HEK293 (cell line): ENCODE results near the gene RASL10A.
A peak's percentile ranks its signal among the peaks of the same experiment; 100 is the strongest.

ENCODE experiments used
- CTCF ChIA-PET: fragments of 350-600 bp; formaldehyde crosslinking; extraction: SDS; loops from one replicate; lab custom pipeline; 2021; ENCODE audit warnings: antibody characterized with exemption; lab: Yijun Ruan, JAX
- POLR2A ChIA-PET: fragments of 300-600 bp; formaldehyde crosslinking; extraction: SDS; loops from one replicate; lab custom pipeline; 2020; ENCODE audit warnings: antibody characterized with exemption, inconsistent platforms; lab: Yijun Ruan, JAX
- H3K27ac ChIP-seq: fragments of 200-500 bp; sonication (Bioruptor generic); 2 replicates; pipeline ENCODE4 v1.5.1; 2014; ENCODE audit warnings: low read depth, low read length, control low read depth, inconsistent platforms; ENCODE audit errors: extremely low read depth
- H3K36me3 ChIP-seq, 2 experiments: fragments of 200-500 bp in 1 of 2; sonication (Bioruptor generic) in 1 of 2; 1 replicate in 1 of 2; 2 replicates in 1 of 2; pipeline ENCODE4 v1.5.1; 2014 to 2017; ENCODE audit warnings: inconsistent platforms in 2 of 2, low read length in 2 of 2; ENCODE audit not compliant: control insufficient read depth in 2 of 2, insufficient read depth in 1 of 2
- H3K4me1 ChIP-seq: fragments of 200-500 bp; sonication (Bioruptor generic); 2 replicates; pipeline ENCODE4 v1.5.1; 2014; ENCODE audit warnings: mild to moderate bottlenecking, low read length, inconsistent platforms; ENCODE audit not compliant: control insufficient read depth, insufficient read depth
- H3K4me3 ChIP-seq: 2 replicates; pipeline ENCODE4 v1.5.1; 2011; ENCODE audit warnings: low read depth, mild to moderate bottlenecking, control low read depth, low read length, moderate library complexity
- H3K9me3 ChIP-seq: fragments of 200-500 bp; sonication (Bioruptor generic); 2 replicates; pipeline ENCODE4 v1.5.1; 2014; ENCODE audit warnings: low read depth, low read length, inconsistent platforms; ENCODE audit not compliant: control insufficient read depth, insufficient read depth
- FEZF1 ChIP-seq: fragments of 450-650 bp; formaldehyde crosslinking; IDR thresholded peaks from 2 replicates; pipeline ENCODE4 v1.5.1; 2016; ENCODE audit warnings: missing biosample characterization, missing genetic modification characterization
- GLIS1 ChIP-seq: fragments of 450-650 bp; formaldehyde crosslinking; IDR thresholded peaks from 2 replicates; pipeline ENCODE4 v1.5.1; 2016; ENCODE audit warnings: missing biosample characterization, missing genetic modification characterization
- GLIS2 ChIP-seq: fragments of 450-650 bp; formaldehyde crosslinking; IDR thresholded peaks from 2 replicates; pipeline ENCODE4 v1.5.1; 2016; ENCODE audit warnings: missing biosample characterization, missing genetic modification characterization
- WT1 ChIP-seq: fragments of 450-650 bp; formaldehyde crosslinking; IDR thresholded peaks from 2 replicates; pipeline ENCODE4 v1.5.1; 2016; ENCODE audit warnings: missing biosample characterization, missing genetic modification characterization
- ZFHX2 ChIP-seq: fragments of 450-650 bp; formaldehyde crosslinking; conservative IDR thresholded peaks from 2 replicates; pipeline ENCODE4 v1.5.1; 2016; ENCODE audit warnings: missing biosample characterization, missing genetic modification characterization
- ZIC2 ChIP-seq: fragments of 450-650 bp; formaldehyde crosslinking; IDR thresholded peaks from 2 replicates; pipeline ENCODE4 v1.5.1; 2016; ENCODE audit warnings: missing biosample characterization, missing genetic modification characterization
- ZNF175 ChIP-seq: fragments of 450-650 bp; formaldehyde crosslinking; IDR thresholded peaks from 2 replicates; pipeline ENCODE4 v1.5.1; 2016; ENCODE audit warnings: missing biosample characterization, missing genetic modification characterization
- ZNF18 ChIP-seq: fragments of 450-650 bp; formaldehyde crosslinking; IDR thresholded peaks from 2 replicates; pipeline ENCODE4 v1.5.1; 2016; ENCODE audit warnings: missing biosample characterization, missing genetic modification characterization
- ZNF221 ChIP-seq: fragments of 450-650 bp; formaldehyde crosslinking; IDR thresholded peaks from 2 replicates; pipeline ENCODE4 v1.5.1; 2017; ENCODE audit warnings: missing biosample characterization, missing genetic modification characterization, borderline replicate concordance
- ZNF311 ChIP-seq: fragments of 450-650 bp; formaldehyde crosslinking; IDR thresholded peaks from 2 replicates; pipeline ENCODE4 v1.5.1; 2017; ENCODE audit warnings: missing biosample characterization, missing genetic modification characterization, borderline replicate concordance
- ZNF366 ChIP-seq: fragments of 450-650 bp; formaldehyde crosslinking; conservative IDR thresholded peaks from 2 replicates; pipeline ENCODE4 v1.5.1; 2016; ENCODE audit warnings: missing biosample characterization, missing genetic modification characterization
- ZNF426 ChIP-seq: fragments of 450-650 bp; formaldehyde crosslinking; IDR thresholded peaks from 2 replicates; pipeline ENCODE4 v1.5.1; 2017; ENCODE audit warnings: missing biosample characterization, missing genetic modification characterization, mild to moderate bottlenecking, inconsistent platforms, moderate library complexity
- ZNF548 ChIP-seq: fragments of 450-650 bp; formaldehyde crosslinking; IDR thresholded peaks from 2 replicates; pipeline ENCODE4 v1.5.1; 2016; ENCODE audit warnings: missing biosample characterization, missing genetic modification characterization
- ZNF621 ChIP-seq: fragments of 450-650 bp; formaldehyde crosslinking; IDR thresholded peaks from 2 replicates; pipeline ENCODE4 v1.5.1; 2017; ENCODE audit warnings: missing biosample characterization, missing genetic modification characterization
- ZNF692 ChIP-seq: fragments of 450-650 bp; formaldehyde crosslinking; IDR thresholded peaks from 2 replicates; pipeline ENCODE4 v1.5.1; 2016; ENCODE audit warnings: missing biosample characterization, missing genetic modification characterization
- ZNF792 ChIP-seq: fragments of 450-650 bp; formaldehyde crosslinking; IDR thresholded peaks from 2 replicates; pipeline ENCODE4 v1.5.1; 2016; ENCODE audit warnings: missing biosample characterization, missing genetic modification characterization
- TF ChIP-seq, protein P1 (sequence below): fragments of 450-650 bp; formaldehyde crosslinking; IDR thresholded peaks from 2 replicates; pipeline ENCODE4 v1.5.1; 2016; ENCODE audit warnings: missing biosample characterization, missing genetic modification characterization
- TF ChIP-seq, protein P2 (sequence below): fragments of 450-650 bp; formaldehyde crosslinking; conservative IDR thresholded peaks from 2 replicates; pipeline ENCODE4 v1.5.1; 2016; ENCODE audit warnings: low read depth, missing biosample characterization, missing genetic modification characterization
- TF ChIP-seq, protein P3 (sequence below): fragments of 450-650 bp; formaldehyde crosslinking; IDR thresholded peaks from 2 replicates; pipeline ENCODE4 v1.5.1; 2016; ENCODE audit warnings: missing biosample characterization, missing genetic modification characterization, borderline replicate concordance
- TF ChIP-seq, protein P4 (sequence below): fragments of 450-650 bp; IDR thresholded peaks from 2 replicates; pipeline ENCODE4 v1.5.1; 2018; ENCODE audit warnings: missing biosample characterization, mild to moderate bottlenecking, missing genetic modification characterization

Gene RASL10A

GRCh38 chr22:29299136-29299900 is 16.2 kb downstream of the RASL10A start:
- TF ChIP-seq WT1 (tag by site-specific recombination) (no peak), ZFHX2 (tag by site-specific recombination) (no peak), ZNF311 (tag by site-specific recombination) (no peak), ZNF792 (tag by site-specific recombination) (no peak), GLIS1 (tag by site-specific recombination) (0 out of 2 replicates have a peak, but pooled peaks have one; percentile 13), GLIS2 (tag by site-specific recombination) (peak; percentile 29; the same call in 1 of the 2 replicates)
- TF ChIP-seq, protein P1, sequence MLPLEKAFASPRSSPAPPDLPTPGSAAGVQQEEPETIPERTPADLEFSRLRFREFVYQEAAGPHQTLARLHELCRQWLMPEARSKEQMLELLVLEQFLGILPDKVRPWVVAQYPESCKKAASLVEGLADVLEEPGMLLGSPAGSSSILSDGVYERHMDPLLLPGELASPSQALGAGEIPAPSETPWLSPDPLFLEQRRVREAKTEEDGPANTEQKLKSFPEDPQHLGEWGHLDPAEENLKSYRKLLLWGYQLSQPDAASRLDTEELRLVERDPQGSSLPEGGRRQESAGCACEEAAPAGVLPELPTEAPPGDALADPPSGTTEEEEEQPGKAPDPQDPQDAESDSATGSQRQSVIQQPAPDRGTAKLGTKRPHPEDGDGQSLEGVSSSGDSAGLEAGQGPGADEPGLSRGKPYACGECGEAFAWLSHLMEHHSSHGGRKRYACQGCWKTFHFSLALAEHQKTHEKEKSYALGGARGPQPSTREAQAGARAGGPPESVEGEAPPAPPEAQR (tag by site-specific recombination), result no peak
- TF ChIP-seq, protein P2, sequence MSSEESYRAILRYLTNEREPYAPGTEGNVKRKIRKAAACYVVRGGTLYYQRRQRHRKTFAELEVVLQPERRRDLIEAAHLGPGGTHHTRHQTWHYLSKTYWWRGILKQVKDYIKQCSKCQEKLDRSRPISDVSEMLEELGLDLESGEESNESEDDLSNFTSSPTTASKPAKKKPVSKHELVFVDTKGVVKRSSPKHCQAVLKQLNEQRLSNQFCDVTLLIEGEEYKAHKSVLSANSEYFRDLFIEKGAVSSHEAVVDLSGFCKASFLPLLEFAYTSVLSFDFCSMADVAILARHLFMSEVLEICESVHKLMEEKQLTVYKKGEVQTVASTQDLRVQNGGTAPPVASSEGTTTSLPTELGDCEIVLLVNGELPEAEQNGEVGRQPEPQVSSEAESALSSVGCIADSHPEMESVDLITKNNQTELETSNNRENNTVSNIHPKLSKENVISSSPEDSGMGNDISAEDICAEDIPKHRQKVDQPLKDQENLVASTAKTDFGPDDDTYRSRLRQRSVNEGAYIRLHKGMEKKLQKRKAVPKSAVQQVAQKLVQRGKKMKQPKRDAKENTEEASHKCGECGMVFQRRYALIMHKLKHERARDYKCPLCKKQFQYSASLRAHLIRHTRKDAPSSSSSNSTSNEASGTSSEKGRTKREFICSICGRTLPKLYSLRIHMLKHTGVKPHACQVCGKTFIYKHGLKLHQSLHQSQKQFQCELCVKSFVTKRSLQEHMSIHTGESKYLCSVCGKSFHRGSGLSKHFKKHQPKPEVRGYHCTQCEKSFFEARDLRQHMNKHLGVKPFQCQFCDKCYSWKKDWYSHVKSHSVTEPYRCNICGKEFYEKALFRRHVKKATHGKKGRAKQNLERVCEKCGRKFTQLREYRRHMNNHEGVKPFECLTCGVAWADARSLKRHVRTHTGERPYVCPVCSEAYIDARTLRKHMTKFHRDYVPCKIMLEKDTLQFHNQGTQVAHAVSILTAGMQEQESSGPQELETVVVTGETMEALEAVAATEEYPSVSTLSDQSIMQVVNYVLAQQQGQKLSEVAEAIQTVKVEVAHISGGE (tag by site-specific recombination), result no peak
- TF ChIP-seq, all 188 proteins: peak for 2
- CTCF ChIA-PET, result interaction anchor here (0.7 kb wide), 1 partner anchor 1408 kb away, joined by 3 read pairs; no protein-coding TSS in a partner anchor
- Histone ChIP-seq H3K27ac (no peak overlapping the region; the same call in none of the 2 replicates), H3K9me3 (no peaks in the 10 kb centered on the region), H3K4me1 (no peaks in the 10 kb centered on the region), H3K36me3 (peaks cover 46 to 77% of the 10 kb centered on the region in 2 experiments), H3K4me3 (no peak overlapping the region)
- POLR2A ChIA-PET, result no interaction called here

- H3K36me3 ChIP-seq, result peaks cover 53 to 84% of the 10 kb centered on the region in 2 experiments
- no peak overlapping the region; the same call in 1 of the 2 replicates for H3K27ac ChIP-seq
- H3K9me3 ChIP-seq, result no peaks in the 10 kb centered on the region
- H3K4me3 ChIP-seq, result no peak overlapping the region
- H3K4me1 ChIP-seq, result no peaks in the 10 kb centered on the region
- ChIA-PET POLR2A (interaction anchor here (2.0 kb wide), 1 partner anchor 7 kb away, joined by 4 read pairs; the partner anchor contains the start of gene GAS2L1), CTCF (no interaction called here)
- TF ChIP-seq ZNF548 (tag by site-specific recombination) (no peak), ZNF621 (tag by site-specific recombination) (no peak), ZNF18 (tag by site-specific recombination) (no peak), ZNF366 (tag by site-specific recombination) (no peak), ZNF692 (tag by site-specific recombination) (no peak), ZNF426 (no peak), ZIC2 (tag by site-specific recombination) (no peak), ZNF221 (tag by site-specific recombination) (no peak), ZNF175 (no peak), FEZF1 (tag by site-specific recombination) (no peak)
- TF ChIP-seq, protein P1 (tag by site-specific recombination), result no peak
- TF ChIP-seq, protein P3, sequence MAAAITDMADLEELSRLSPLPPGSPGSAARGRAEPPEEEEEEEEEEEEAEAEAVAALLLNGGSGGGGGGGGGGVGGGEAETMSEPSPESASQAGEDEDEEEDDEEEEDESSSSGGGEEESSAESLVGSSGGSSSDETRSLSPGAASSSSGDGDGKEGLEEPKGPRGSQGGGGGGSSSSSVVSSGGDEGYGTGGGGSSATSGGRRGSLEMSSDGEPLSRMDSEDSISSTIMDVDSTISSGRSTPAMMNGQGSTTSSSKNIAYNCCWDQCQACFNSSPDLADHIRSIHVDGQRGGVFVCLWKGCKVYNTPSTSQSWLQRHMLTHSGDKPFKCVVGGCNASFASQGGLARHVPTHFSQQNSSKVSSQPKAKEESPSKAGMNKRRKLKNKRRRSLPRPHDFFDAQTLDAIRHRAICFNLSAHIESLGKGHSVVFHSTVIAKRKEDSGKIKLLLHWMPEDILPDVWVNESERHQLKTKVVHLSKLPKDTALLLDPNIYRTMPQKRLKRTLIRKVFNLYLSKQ (tag by site-specific recombination), result no peak
- TF ChIP-seq, protein P4, sequence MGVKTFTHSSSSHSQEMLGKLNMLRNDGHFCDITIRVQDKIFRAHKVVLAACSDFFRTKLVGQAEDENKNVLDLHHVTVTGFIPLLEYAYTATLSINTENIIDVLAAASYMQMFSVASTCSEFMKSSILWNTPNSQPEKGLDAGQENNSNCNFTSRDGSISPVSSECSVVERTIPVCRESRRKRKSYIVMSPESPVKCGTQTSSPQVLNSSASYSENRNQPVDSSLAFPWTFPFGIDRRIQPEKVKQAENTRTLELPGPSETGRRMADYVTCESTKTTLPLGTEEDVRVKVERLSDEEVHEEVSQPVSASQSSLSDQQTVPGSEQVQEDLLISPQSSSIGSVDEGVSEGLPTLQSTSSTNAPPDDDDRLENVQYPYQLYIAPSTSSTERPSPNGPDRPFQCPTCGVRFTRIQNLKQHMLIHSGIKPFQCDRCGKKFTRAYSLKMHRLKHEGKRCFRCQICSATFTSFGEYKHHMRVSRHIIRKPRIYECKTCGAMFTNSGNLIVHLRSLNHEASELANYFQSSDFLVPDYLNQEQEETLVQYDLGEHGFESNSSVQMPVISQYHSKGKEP (tag by site-specific recombination), result no peak
These were observed 16.9 kb downstream of the RASL10A start for GRCh38 chr22:29298641-29299040.
